ENCODE results near the gene RANBP10. TPM values are rescaled to one million over a fixed set of nuclear protein-coding genes. Genes with fewer than 3 reads are reported as not detected.
"Not testable (repeated sequence)": the region's sequence is repeated elsewhere in the genome, so short reads cannot be mapped to it uniquely, and the experiment has no call there.

Gene RANBP10
- total and polyA plus RNA-seq, 4 donors = 6.7 to 23.0 (median 14.3) TPM

- Histone ChIP-seq H3K36me3 (ENCODE audit: control insufficient read depth in 4 of 4, insufficient read depth in 4 of 4, low read length in 4 of 4) (peaks cover 0 to 4% (median 1%) of the 10 kb centered on the region in 4 donors), H3K4me1 (ENCODE audit: control insufficient read depth in 5 of 5, insufficient read depth in 5 of 5, low read length in 5 of 5) (peaks cover 0 to 2% (median 0%) of the 10 kb centered on the region in 5 donors), H3K27ac (ENCODE audit: low read depth in 1 of 2, low read length in 1 of 2) (no peak overlapping the region), H3K9ac (ENCODE audit: insufficient read depth in 1 of 2, low read length in 2 of 2) (no peak overlapping the region), H3K4me3 (no peak overlapping the region), H3K27me3 (ENCODE audit: control insufficient read depth in 3 of 3, insufficient read depth in 3 of 3, low read length in 2 of 3) (no peaks in the 10 kb centered on the region), H3K9me3 (ENCODE audit: control insufficient read depth in 4 of 4, insufficient read depth in 3 of 4, low read length in 3 of 4) (no peaks in the 10 kb centered on the region)
- ATAC-seq (ENCODE audit: insufficient read depth, low FRiP score) (no peak), DNase-seq (no peak)
- 81 to 84% methylated on average over 2 of the region's 2 CpGs for WGBS, 2 donors
- no peak for TF ChIP-seq CTCF (IDR thresholded peaks at IDR 0.05; ENCODE audit: control extremely low read depth, extremely low read depth)
Measured at GRCh38 chr16:67752641-67753040, 53.7 kb downstream of the RANBP10 start.

GRCh38 chr16:67751331-67751730 lies 55.0 kb downstream of the RANBP10 start:
- not testable (repeated sequence) for ATAC-seq (ENCODE audit: insufficient read depth, low FRiP score); DNase-seq; H3K27me3 ChIP-seq (ENCODE audit: control insufficient read depth in 3 of 3, insufficient read depth in 3 of 3, low read length in 2 of 3); H3K9me3 ChIP-seq (ENCODE audit: control insufficient read depth in 4 of 4, insufficient read depth in 3 of 4, low read length in 3 of 4); H3K4me1 ChIP-seq (ENCODE audit: control insufficient read depth in 5 of 5, insufficient read depth in 5 of 5, low read length in 5 of 5); H3K9ac ChIP-seq (ENCODE audit: insufficient read depth in 1 of 2, low read length in 2 of 2); H3K27ac ChIP-seq (ENCODE audit: low read depth in 1 of 2, low read length in 1 of 2); H3K36me3 ChIP-seq (ENCODE audit: control insufficient read depth in 4 of 4, insufficient read depth in 4 of 4, low read length in 4 of 4); H3K4me3 ChIP-seq
- 82 to 89% methylated on average over 3 of the region's 3 CpGs for WGBS, 2 donors

GRCh38 chr16:67750466-67750865 lies 55.9 kb downstream of the RANBP10 start:
- WGBS, 2 donors = 95 to 100% methylated on average over 5 to 6 of the region's 6 CpGs
- ATAC-seq (ENCODE audit: insufficient read depth, low FRiP score) = no peak
- Histone ChIP-seq H3K9ac (ENCODE audit: insufficient read depth in 1 of 2, low read length in 2 of 2) (no peak overlapping the region), H3K27ac (ENCODE audit: low read depth in 1 of 2, low read length in 1 of 2) (no peak overlapping the region), H3K36me3 (ENCODE audit: control insufficient read depth in 4 of 4, insufficient read depth in 4 of 4, low read length in 4 of 4) (peaks cover 0 to 2% (median 0%) of the 10 kb centered on the region in 4 donors), H3K27me3 (ENCODE audit: control insufficient read depth in 3 of 3, insufficient read depth in 3 of 3, low read length in 2 of 3) (no peaks in the 10 kb centered on the region), H3K9me3 (ENCODE audit: control insufficient read depth in 4 of 4, insufficient read depth in 3 of 4, low read length in 3 of 4) (no peaks in the 10 kb centered on the region), H3K4me3 (no peak overlapping the region), H3K4me1 (ENCODE audit: control insufficient read depth in 5 of 5, insufficient read depth in 5 of 5, low read length in 5 of 5) (peaks cover 0 to 2% (median 0%) of the 10 kb centered on the region in 5 donors)
- TF ChIP-seq CTCF (IDR thresholded peaks at IDR 0.05; ENCODE audit: control extremely low read depth, extremely low read depth) = no peak
- DNase-seq = no peak

- TF ChIP-seq CTCF (IDR thresholded peaks at IDR 0.05; ENCODE audit: control extremely low read depth, extremely low read depth) = no peak
- peaks cover 0 to 2% (median under 1%) of the 10 kb centered on the region in 4 donors for H3K36me3 ChIP-seq (ENCODE audit: control insufficient read depth in 4 of 4, insufficient read depth in 4 of 4, low read length in 4 of 4)
- H3K9ac ChIP-seq (ENCODE audit: insufficient read depth in 1 of 2, low read length in 2 of 2) = no peak overlapping the region
- no peaks in the 10 kb centered on the region for H3K27me3 ChIP-seq (ENCODE audit: control insufficient read depth in 3 of 3, insufficient read depth in 3 of 3, low read length in 2 of 3)
- WGBS, 2 donors = 96% methylated on average over 3 of the region's 3 CpGs
- ATAC-seq (ENCODE audit: insufficient read depth, low FRiP score) (no peak), DNase-seq (no peak)
- no peak overlapping the region for H3K4me3 ChIP-seq
- no peaks in the 10 kb centered on the region for H3K9me3 ChIP-seq (ENCODE audit: control insufficient read depth in 4 of 4, insufficient read depth in 3 of 4, low read length in 3 of 4)
- H3K4me1 ChIP-seq (ENCODE audit: control insufficient read depth in 5 of 5, insufficient read depth in 5 of 5, low read length in 5 of 5) = peaks cover 0 to 2% (median 0%) of the 10 kb centered on the region in 5 donors
- no peak overlapping the region for H3K27ac ChIP-seq (ENCODE audit: low read depth in 1 of 2, low read length in 1 of 2)
Measured at GRCh38 chr16:67749436-67750078, 56.8 kb downstream of the RANBP10 start.

Data from lung (tissue), 12 donors.